ENCODE measurements around the gene C20orf144. TPM values are rescaled to one million over a fixed set of nuclear protein-coding genes. Genes with fewer than 3 reads are reported as not detected.

C20orf144 gene
- total RNA-seq, 5 donors from 2014 or later (not counting 1 experiment from before 2014, with no cell fraction given): 0.16 to 0.26 (median 0.22) TPM; not detected in 1

DNA sequence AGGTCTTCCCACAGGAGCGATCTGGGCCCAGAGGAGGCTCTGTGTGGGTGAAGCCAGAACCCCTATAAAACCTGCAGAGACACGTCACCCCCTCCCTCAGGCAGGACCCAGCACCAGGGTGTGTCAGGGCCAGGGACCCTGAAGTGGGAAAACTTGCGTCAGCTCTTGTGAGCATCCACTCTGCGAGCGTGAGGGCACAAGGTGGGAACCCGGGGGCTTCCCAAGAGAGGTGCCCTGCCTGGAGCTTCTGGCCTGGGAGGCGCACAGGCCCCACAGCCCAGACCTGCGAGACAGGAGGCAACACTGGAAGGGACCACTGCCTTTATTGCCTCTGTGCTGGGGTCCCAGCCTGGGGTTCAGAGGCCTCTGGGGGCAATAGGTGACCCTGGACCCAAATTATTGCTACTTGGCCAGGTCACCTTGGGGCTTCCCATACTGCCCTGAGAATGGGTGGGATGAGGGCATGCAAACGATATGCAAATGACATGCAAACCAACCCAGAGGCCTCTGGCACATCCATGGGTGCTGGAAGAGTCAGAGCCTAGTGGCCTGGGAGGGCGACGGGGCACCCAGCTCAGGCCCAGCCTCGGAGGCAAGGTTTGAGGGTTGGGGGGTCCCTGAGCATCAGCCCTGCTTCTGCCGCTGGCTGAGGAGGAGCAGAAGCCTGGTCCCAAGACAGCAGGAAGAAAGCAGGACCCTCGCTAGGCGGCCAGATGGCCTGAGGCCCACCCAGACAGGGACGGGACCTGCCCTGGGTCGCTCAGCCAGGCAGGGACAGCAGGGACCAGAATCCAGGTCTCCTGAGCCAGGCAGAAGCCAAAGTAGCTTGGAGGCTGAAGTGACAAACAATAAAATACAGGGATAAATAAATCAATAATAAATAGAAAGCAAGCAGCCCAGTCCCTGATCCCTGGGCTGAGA lies 5.1 kb upstream of the C20orf144 start:
- H3K36me3 Mint-ChIP-seq: no peaks in the 10 kb centered on the region
- no peak overlapping the region for H3K4me3 ChIP-seq (ENCODE audit: control insufficient read depth in 1 of 2, extremely low read depth in 1 of 2, low read length in 1 of 2)
- POLR2A ChIA-PET: no interaction called here
- H3K27ac Mint-ChIP-seq: no peak overlapping the region
- H3K27me3 ChIP-seq (replicated peaks in 1 of 2; ENCODE audit: control insufficient read depth in 2 of 2, extremely low read depth in 1 of 2, insufficient read depth in 2 of 2, low read length in 1 of 2): peaks cover 0 to 8% of the 10 kb centered on the region in 2 experiments
- H3K36me3 ChIP-seq (ENCODE audit: control insufficient read depth in 2 of 2, extremely low read depth in 1 of 2, insufficient read depth in 1 of 2, low read length in 1 of 2): peaks cover 0 to 11% of the 10 kb centered on the region in 2 donors
- no peak for ATAC-seq (replicated peaks in 1 of 4)
- H3K27ac ChIP-seq (ENCODE audit: low read length): no peak overlapping the region
- WGBS (ENCODE audit: insufficient coverage): 90% methylated on average over 13 of the region's 17 CpGs
- CTCF ChIA-PET: no interaction called here
- H3K4me3 Mint-ChIP-seq: no peak overlapping the region
- no peaks in the 10 kb centered on the region for H3K9me3 ChIP-seq
- peaks cover 0 to 7% of the 10 kb centered on the region in 2 experiments for H3K4me1 ChIP-seq (ENCODE audit: control insufficient read depth in 1 of 2, extremely low read depth in 1 of 2, insufficient read depth in 2 of 2, low read length in 2 of 2)
- peaks cover 0 to 2% of the 10 kb centered on the region in 2 donors for H3K27me3 Mint-ChIP-seq
- peaks cover 4 to 7% (median 4%) of the 10 kb centered on the region in 3 donors for H3K4me1 Mint-ChIP-seq
- no peaks in the 10 kb centered on the region for H3K9me3 Mint-ChIP-seq
- DNase-seq: no peak

- ATAC-seq (replicated peaks in 1 of 4): no peak
- H3K4me1 ChIP-seq (ENCODE audit: control insufficient read depth in 1 of 2, extremely low read depth in 1 of 2, insufficient read depth in 2 of 2, low read length in 2 of 2): peaks cover 2 to 13% of the 10 kb centered on the region in 2 experiments
- H3K27ac ChIP-seq (ENCODE audit: low read length): no peak overlapping the region
- H3K27ac Mint-ChIP-seq: no peak overlapping the region
- H3K27me3 ChIP-seq (replicated peaks in 1 of 2; ENCODE audit: control insufficient read depth in 2 of 2, extremely low read depth in 1 of 2, insufficient read depth in 2 of 2, low read length in 1 of 2): peaks cover 0 to 8% of the 10 kb centered on the region in 2 experiments
- H3K9me3 ChIP-seq: no peaks in the 10 kb centered on the region
- peaks cover 0 to 11% of the 10 kb centered on the region in 2 donors for H3K36me3 ChIP-seq (ENCODE audit: control insufficient read depth in 2 of 2, extremely low read depth in 1 of 2, insufficient read depth in 1 of 2, low read length in 1 of 2)
- peaks cover 7 to 10% (median 7%) of the 10 kb centered on the region in 3 donors for H3K4me1 Mint-ChIP-seq
- no peak for DNase-seq
- POLR2A ChIA-PET: no interaction called here
- CTCF ChIA-PET: no interaction called here
- H3K27me3 Mint-ChIP-seq: peaks cover 0 to 2% of the 10 kb centered on the region in 2 donors
- H3K4me3 Mint-ChIP-seq: no peak overlapping the region
- no peaks in the 10 kb centered on the region for H3K9me3 Mint-ChIP-seq
- WGBS (ENCODE audit: insufficient coverage): 95% methylated on average over 5 of the region's 12 CpGs
- H3K4me3 ChIP-seq (ENCODE audit: control insufficient read depth in 1 of 2, extremely low read depth in 1 of 2, low read length in 1 of 2): no peak overlapping the region
- H3K36me3 Mint-ChIP-seq: no peaks in the 10 kb centered on the region
These were observed 4.4 kb upstream of the C20orf144 start for GRCh38 chr20:33657704-33658095.

- Histone ChIP-seq H3K9me3 (no peaks in the 10 kb centered on the region), H3K36me3 (ENCODE audit: control insufficient read depth in 2 of 2, extremely low read depth in 1 of 2, insufficient read depth in 1 of 2, low read length in 1 of 2) (peaks cover 0 to 11% of the 10 kb centered on the region in 2 donors), H3K27me3 (replicated peaks in 1 of 2; ENCODE audit: control insufficient read depth in 2 of 2, extremely low read depth in 1 of 2, insufficient read depth in 2 of 2, low read length in 1 of 2) (peaks cover 0 to 7% of the 10 kb centered on the region in 2 experiments), H3K4me3 (ENCODE audit: control insufficient read depth in 1 of 2, extremely low read depth in 1 of 2, low read length in 1 of 2) (no peak overlapping the region), H3K4me1 (ENCODE audit: control insufficient read depth in 1 of 2, extremely low read depth in 1 of 2, insufficient read depth in 2 of 2, low read length in 2 of 2) (peaks cover 3 to 16% of the 10 kb centered on the region in 2 experiments), H3K27ac (ENCODE audit: low read length) (no peak overlapping the region)
- H3K4me3 Mint-ChIP-seq: no peak overlapping the region
- WGBS (ENCODE audit: insufficient coverage): 98% methylated on average over 8 of the region's 8 CpGs
- no peaks in the 10 kb centered on the region for H3K36me3 Mint-ChIP-seq
- CTCF ChIA-PET: no interaction called here
- no peak for ATAC-seq (replicated peaks in 1 of 4)
- peaks cover 7 to 10% (median 7%) of the 10 kb centered on the region in 3 donors for H3K4me1 Mint-ChIP-seq
- H3K9me3 Mint-ChIP-seq: no peaks in the 10 kb centered on the region
- H3K27me3 Mint-ChIP-seq: peaks cover 0 to 2% of the 10 kb centered on the region in 2 donors
- H3K27ac Mint-ChIP-seq: no peak overlapping the region
- DNase-seq: no peak
- POLR2A ChIA-PET: no interaction called here
These were observed 3.6 kb upstream of the C20orf144 start for GRCh38 chr20:33658510-33658909.

- POLR2A ChIA-PET: no interaction called here
- peaks cover 0 to 5% of the 10 kb centered on the region in 2 experiments for H3K27me3 ChIP-seq (replicated peaks in 1 of 2; ENCODE audit: control insufficient read depth in 2 of 2, extremely low read depth in 1 of 2, insufficient read depth in 2 of 2, low read length in 1 of 2)
- Mint-ChIP-seq H3K4me1 (peaks cover 9 to 12% (median 9%) of the 10 kb centered on the region in 3 donors), H3K27me3 (peaks cover 0 to 2% of the 10 kb centered on the region in 2 donors), H3K36me3 (no peaks in the 10 kb centered on the region), H3K27ac (no peak overlapping the region), H3K9me3 (no peaks in the 10 kb centered on the region), H3K4me3 (no peak overlapping the region)
- CTCF ChIA-PET: no interaction called here
- H3K4me1 ChIP-seq (ENCODE audit: control insufficient read depth in 1 of 2, extremely low read depth in 1 of 2, insufficient read depth in 2 of 2, low read length in 2 of 2): peaks cover 4 to 17% of the 10 kb centered on the region in 2 experiments
- 90% methylated on average over 3 of the region's 4 CpGs for WGBS (ENCODE audit: insufficient coverage)
- H3K27ac ChIP-seq (ENCODE audit: low read length): no peak overlapping the region
- no peak overlapping the region for H3K4me3 ChIP-seq (ENCODE audit: control insufficient read depth in 1 of 2, extremely low read depth in 1 of 2, low read length in 1 of 2)
- ATAC-seq (replicated peaks in 1 of 4) (no peak), DNase-seq (no peak)
- peaks cover 0 to 11% of the 10 kb centered on the region in 2 donors for H3K36me3 ChIP-seq (ENCODE audit: control insufficient read depth in 2 of 2, extremely low read depth in 1 of 2, insufficient read depth in 1 of 2, low read length in 1 of 2)
- no peaks in the 10 kb centered on the region for H3K9me3 ChIP-seq
These were observed 3.2 kb upstream of the C20orf144 start for GRCh38 chr20:33658929-33659328.

DNA sequence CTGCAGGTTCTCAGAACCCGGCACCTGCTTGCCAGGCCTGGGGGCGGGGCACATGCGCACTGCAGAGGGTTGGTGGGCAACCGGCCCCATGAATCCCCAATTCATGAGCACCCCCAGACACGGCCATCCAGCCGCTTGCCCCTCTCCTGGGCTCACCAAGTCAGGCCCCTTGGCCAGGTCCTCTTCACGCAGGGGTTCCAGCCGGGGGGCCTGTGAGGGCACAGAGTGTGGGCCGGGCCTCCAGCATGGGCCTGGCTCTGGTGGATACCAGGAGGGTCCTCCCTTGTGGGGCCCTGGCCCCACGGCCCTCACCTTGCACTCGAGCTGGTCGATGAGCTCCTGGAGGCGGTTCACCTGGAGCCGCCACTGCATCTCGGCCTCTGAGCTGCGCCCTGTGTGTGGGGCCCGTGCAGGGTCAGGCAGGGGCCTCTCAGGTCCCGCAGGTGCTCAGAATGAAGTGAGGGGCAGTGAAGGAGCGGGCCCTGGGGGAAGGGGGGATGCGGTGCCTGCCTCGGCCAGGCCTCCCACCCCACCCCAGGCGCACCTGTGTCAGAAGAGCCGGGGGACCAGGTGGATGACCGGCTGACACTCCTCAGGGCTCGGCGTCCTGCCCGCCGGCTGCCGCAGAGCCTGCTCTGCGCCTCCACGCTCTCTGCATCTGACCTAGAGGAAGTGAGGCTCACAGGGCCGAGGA lies 2.6 kb upstream of the C20orf144 start:
- Histone ChIP-seq H3K36me3 (ENCODE audit: control insufficient read depth in 2 of 2, extremely low read depth in 1 of 2, insufficient read depth in 1 of 2, low read length in 1 of 2) (peaks cover 0 to 11% of the 10 kb centered on the region in 2 donors), H3K9me3 (no peaks in the 10 kb centered on the region), H3K27me3 (replicated peaks in 1 of 2; ENCODE audit: control insufficient read depth in 2 of 2, extremely low read depth in 1 of 2, insufficient read depth in 2 of 2, low read length in 1 of 2) (no peaks in the 10 kb centered on the region), H3K4me1 (ENCODE audit: control insufficient read depth in 1 of 2, extremely low read depth in 1 of 2, insufficient read depth in 2 of 2, low read length in 2 of 2) (peaks cover 8 to 22% of the 10 kb centered on the region in 2 experiments), H3K27ac (ENCODE audit: low read length) (no peak overlapping the region), H3K4me3 (ENCODE audit: control insufficient read depth in 1 of 2, extremely low read depth in 1 of 2, low read length in 1 of 2) (no peak overlapping the region)
- peaks cover 13 to 18% (median 15%) of the 10 kb centered on the region in 3 donors for H3K4me1 Mint-ChIP-seq
- H3K27me3 Mint-ChIP-seq: peaks cover 0 to 2% of the 10 kb centered on the region in 2 donors
- ATAC-seq (replicated peaks in 1 of 4): no peak
- H3K4me3 Mint-ChIP-seq: no peak overlapping the region
- H3K27ac Mint-ChIP-seq: no peak overlapping the region
- ChIA-PET CTCF (no interaction called here), POLR2A (no interaction called here)
- WGBS (ENCODE audit: insufficient coverage): 95% methylated on average over 22 of the region's 32 CpGs
- no peaks in the 10 kb centered on the region for H3K36me3 Mint-ChIP-seq
- no peak for DNase-seq
- no peaks in the 10 kb centered on the region for H3K9me3 Mint-ChIP-seq

GRCh38 chr20:33660035-33660684 lies 2.0 kb upstream of the C20orf144 start:
- H3K27ac Mint-ChIP-seq: no peak overlapping the region
- Histone ChIP-seq H3K4me1 (ENCODE audit: control insufficient read depth in 1 of 2, extremely low read depth in 1 of 2, insufficient read depth in 2 of 2, low read length in 2 of 2) (peaks cover 8 to 29% of the 10 kb centered on the region in 2 experiments), H3K27ac (ENCODE audit: low read length) (no peak overlapping the region), H3K27me3 (replicated peaks in 1 of 2; ENCODE audit: control insufficient read depth in 2 of 2, extremely low read depth in 1 of 2, insufficient read depth in 2 of 2, low read length in 1 of 2) (no peaks in the 10 kb centered on the region), H3K4me3 (ENCODE audit: control insufficient read depth in 1 of 2, extremely low read depth in 1 of 2, low read length in 1 of 2) (no peak overlapping the region), H3K36me3 (ENCODE audit: control insufficient read depth in 2 of 2, extremely low read depth in 1 of 2, insufficient read depth in 1 of 2, low read length in 1 of 2) (peaks cover 0 to 11% of the 10 kb centered on the region in 2 donors), H3K9me3 (no peaks in the 10 kb centered on the region)
- H3K4me1 Mint-ChIP-seq: peaks cover 19 to 24% (median 21%) of the 10 kb centered on the region in 3 donors
- H3K9me3 Mint-ChIP-seq: no peaks in the 10 kb centered on the region
- H3K27me3 Mint-ChIP-seq: no peaks in the 10 kb centered on the region
- ATAC-seq (replicated peaks in 1 of 4) (no peak), DNase-seq (no peak)
- POLR2A ChIA-PET: no interaction called here
- 93% methylated on average over 16 of the region's 21 CpGs for WGBS (ENCODE audit: insufficient coverage)
- H3K36me3 Mint-ChIP-seq: no peaks in the 10 kb centered on the region
- CTCF ChIA-PET: no interaction called here
- no peak overlapping the region for H3K4me3 Mint-ChIP-seq
